Natural killer cell (primary cell): Measurements from ENCODE around the gene MPST. TPM values are rescaled to one million over a fixed set of nuclear protein-coding genes. Genes with fewer than 3 reads are reported as not detected.
"Not testable (repeated sequence)": the region's sequence is repeated elsewhere in the genome, so short reads cannot be mapped to it uniquely, and the experiment has no call there.

Source experiments
- ATAC-seq, 3 donors: fragments of 150-1000 bp in 2 of 3; fragments of 200-7000 bp in 1 of 3; cut with Tn5 transposase; 1 replicate in 1 of 3; 2 replicates in 2 of 3; pipeline ENCODE4 v1.10.0; 2021; ENCODE audit warnings: mild to moderate bottlenecking in 2 of 3, moderate library complexity in 2 of 3
- DNase-seq, 2 donors: peaks; one replicate each; pipeline versions ENCODE4 v3.0.0 to v3.0.0-alpha.2; 2013 to 2021; ENCODE audit warnings: mixed read lengths in 1 of 2
- H3K27ac ChIP-seq: one replicate; pipeline ENCODE4 v1.5.1; 2013; ENCODE audit warnings: mild to moderate bottlenecking, low read length
- H3K27me3 ChIP-seq: one replicate; pipeline ENCODE4 v1.6.1; 2013; ENCODE audit warnings: low read length; ENCODE audit not compliant: control insufficient read depth, insufficient read depth
- H3K36me3 ChIP-seq: one replicate; pipeline ENCODE4 v1.6.1; 2013; ENCODE audit warnings: low read length; ENCODE audit not compliant: control insufficient read depth, insufficient read depth
- H3K4me1 ChIP-seq: one replicate; pipeline ENCODE4 v1.6.1; 2013; ENCODE audit warnings: low read length; ENCODE audit not compliant: control insufficient read depth, insufficient read depth
- H3K4me3 ChIP-seq: one replicate; pipeline ENCODE4 v1.5.1; 2013; ENCODE audit warnings: low read length
- H3K9me3 ChIP-seq: one replicate; pipeline ENCODE4 v1.6.1; 2013; ENCODE audit warnings: low read length; ENCODE audit not compliant: control insufficient read depth, insufficient read depth
- H3K27ac Mint-ChIP-seq, 2 donors: one replicate each; pipeline ENCODE4 v1.8.0; 2022; ENCODE audit warnings: mild to moderate bottlenecking in 2 of 2, mixed read lengths in 2 of 2, moderate library complexity in 1 of 2
- H3K27me3 Mint-ChIP-seq, 2 donors: one replicate each; pipeline ENCODE4 v1.8.0; 2022; ENCODE audit warnings: low read depth in 2 of 2, mixed read lengths in 2 of 2
- H3K36me3 Mint-ChIP-seq: one replicate; pipeline ENCODE4 v1.8.0; 2022; ENCODE audit warnings: mixed read lengths
- H3K4me1 Mint-ChIP-seq, 2 donors: one replicate each; pipeline ENCODE4 v1.8.0; 2022; ENCODE audit warnings: mixed read lengths in 2 of 2
- H3K4me3 Mint-ChIP-seq: one replicate; pipeline ENCODE4 v1.8.0; 2022; ENCODE audit warnings: mild to moderate bottlenecking, moderate library complexity, mixed read lengths
- H3K9me3 Mint-ChIP-seq, 2 donors: one replicate each; pipeline ENCODE4 v1.8.0; 2022; ENCODE audit warnings: mixed read lengths in 2 of 2
- CTCF ChIP-seq: fragments of 200-600 bp; IDR thresholded peaks from one replicate; pipeline ENCODE4 v1.8.0; 2022; ENCODE audit warnings: antibody characterized with exemption
- WGBS: methylation state at CpG from one replicate; pipeline ENCODE4 v1.1.7; 2013; ENCODE audit warnings: missing lambda C conversion rate; ENCODE audit not compliant: insufficient coverage; 5-methylcytosine and 5-hydroxymethylcytosine counted together
- intact Hi-C: fragments of 100-400 bp; cut with micrococcal nuclease; formaldehyde crosslinking; loops from one replicate; pipeline ENCODE4 v1.14.2; 2022
- total RNA-seq, 4 donors: library from RNA; stranded (reverse); fragments of 120-200 nt in 1 of 4; gene quantifications; one replicate each; pipeline versions ENCODE4 v1.2.3 to v1.2.4, GENCODE V29; 2013 to 2022

MPST gene
- total RNA-seq, 3 donors from 2014 or later (not counting 1 experiment from before 2014, with no cell fraction given): 21.4 to 23.9 (median 22.9) TPM

- intact Hi-C loops: no loop called here
- 53% methylated on average over 7 of the region's 8 CpGs for WGBS
- H3K27me3 ChIP-seq: peaks cover 10% of the 10 kb centered on the region
- ATAC-seq (no peak), DNase-seq (peak in 1 of 2 donors; percentile 39)
- no peak overlapping the region for H3K27ac ChIP-seq
- no peak overlapping the region for H3K27ac Mint-ChIP-seq
- no peaks in the 10 kb centered on the region for H3K4me1 ChIP-seq
- TF ChIP-seq CTCF: peak; percentile 65
- H3K36me3 ChIP-seq: no peaks in the 10 kb centered on the region
- peaks cover 27 to 28% of the 10 kb centered on the region in 2 donors for H3K27me3 Mint-ChIP-seq
- H3K4me3 Mint-ChIP-seq: no peak overlapping the region
- no peaks in the 10 kb centered on the region for H3K36me3 Mint-ChIP-seq
- peaks cover 0 to 8% of the 10 kb centered on the region in 2 donors for H3K9me3 Mint-ChIP-seq
- H3K4me3 ChIP-seq: no peak overlapping the region
- H3K9me3 ChIP-seq: peaks cover 12% of the 10 kb centered on the region
- H3K4me1 Mint-ChIP-seq: no peaks in the 10 kb centered on the region
Measured at GRCh38 chr22:36986242-36986821, 33.2 kb upstream of the MPST start.

- 79% methylated on average over 10 of the region's 12 CpGs for WGBS
- peaks cover 23 to 27% of the 10 kb centered on the region in 2 donors for H3K27me3 Mint-ChIP-seq
- Histone ChIP-seq H3K36me3 (no peaks in the 10 kb centered on the region), H3K27me3 (peaks cover 10% of the 10 kb centered on the region), H3K4me1 (no peaks in the 10 kb centered on the region), H3K4me3 (no peak overlapping the region), H3K27ac (no peak overlapping the region), H3K9me3 (peaks cover 12% of the 10 kb centered on the region)
- no peak for ATAC-seq
- H3K36me3 Mint-ChIP-seq: no peaks in the 10 kb centered on the region
- TF ChIP-seq CTCF: no peak
- peaks cover 0 to 8% of the 10 kb centered on the region in 2 donors for H3K9me3 Mint-ChIP-seq
- intact Hi-C loops: no loop called here
- H3K4me3 Mint-ChIP-seq: no peak overlapping the region
- DNase-seq: no peak
- H3K4me1 Mint-ChIP-seq: no peaks in the 10 kb centered on the region
- no peak overlapping the region for H3K27ac Mint-ChIP-seq
Measured at GRCh38 chr22:36988075-36988832, 31.3 kb upstream of the MPST start.

- DNase-seq, H3K27me3 ChIP-seq, H3K27ac ChIP-seq, H3K9me3 Mint-ChIP-seq, H3K36me3 Mint-ChIP-seq, H3K36me3 ChIP-seq, H3K4me3 ChIP-seq, H3K4me1 Mint-ChIP-seq, H3K27ac Mint-ChIP-seq, H3K4me3 Mint-ChIP-seq, intact Hi-C loops, ATAC-seq, H3K4me1 ChIP-seq: not testable (repeated sequence)
- peaks cover 25 to 29% of the 10 kb centered on the region in 2 donors for H3K27me3 Mint-ChIP-seq
- peaks cover 12% of the 10 kb centered on the region for H3K9me3 ChIP-seq
- 90% methylated on average over 4 of the region's 4 CpGs for WGBS
Measured at GRCh38 chr22:36989012-36989411, 30.5 kb upstream of the MPST start.

GRCh38 chr22:36990457-36990856 is 29.1 kb upstream of the MPST start:
- Histone ChIP-seq H3K27me3 (peaks cover 10% of the 10 kb centered on the region), H3K9me3 (peaks cover 8% of the 10 kb centered on the region), H3K27ac (no peak overlapping the region), H3K4me3 (no peak overlapping the region), H3K36me3 (no peaks in the 10 kb centered on the region), H3K4me1 (no peaks in the 10 kb centered on the region)
- no peak for TF ChIP-seq CTCF
- peaks cover 0 to 6% of the 10 kb centered on the region in 2 donors for H3K9me3 Mint-ChIP-seq
- intact Hi-C loops: no loop called here
- ATAC-seq (no peak), DNase-seq (no peak)
- H3K4me3 Mint-ChIP-seq: no peak overlapping the region
- WGBS: 81% methylated on average over 6 of the region's 6 CpGs
- no peaks in the 10 kb centered on the region for H3K36me3 Mint-ChIP-seq
- H3K4me1 Mint-ChIP-seq: no peaks in the 10 kb centered on the region
- peaks cover 27 to 34% of the 10 kb centered on the region in 2 donors for H3K27me3 Mint-ChIP-seq
- H3K27ac Mint-ChIP-seq: no peak overlapping the region
